Measurements from ENCODE around the gene EOGT.

- TF ChIP-seq CTCF (IDR thresholded peaks at IDR 0.05) (no peak), POLR2AphosphoS5 (IDR thresholded peaks at IDR 0.05) (peak in 1 of 3 donors; percentile 1)
Observed at GRCh38 chr3:69052472-69052898, 39.0 kb upstream of the EOGT start.

All from transverse colon (tissue), 4 donors.